GM18498 (cell line): ENCODE data around the gene GPR179.

Experiments
- ATAC-seq: cut with Tn5 transposase; IDR thresholded peaks from one replicate; pipeline ENCODE4 v1.9.1; 2021; ENCODE audit warnings: mild to moderate bottlenecking, moderate library complexity; ENCODE audit not compliant: unreplicated experiment

Gene GPR179, protein sequence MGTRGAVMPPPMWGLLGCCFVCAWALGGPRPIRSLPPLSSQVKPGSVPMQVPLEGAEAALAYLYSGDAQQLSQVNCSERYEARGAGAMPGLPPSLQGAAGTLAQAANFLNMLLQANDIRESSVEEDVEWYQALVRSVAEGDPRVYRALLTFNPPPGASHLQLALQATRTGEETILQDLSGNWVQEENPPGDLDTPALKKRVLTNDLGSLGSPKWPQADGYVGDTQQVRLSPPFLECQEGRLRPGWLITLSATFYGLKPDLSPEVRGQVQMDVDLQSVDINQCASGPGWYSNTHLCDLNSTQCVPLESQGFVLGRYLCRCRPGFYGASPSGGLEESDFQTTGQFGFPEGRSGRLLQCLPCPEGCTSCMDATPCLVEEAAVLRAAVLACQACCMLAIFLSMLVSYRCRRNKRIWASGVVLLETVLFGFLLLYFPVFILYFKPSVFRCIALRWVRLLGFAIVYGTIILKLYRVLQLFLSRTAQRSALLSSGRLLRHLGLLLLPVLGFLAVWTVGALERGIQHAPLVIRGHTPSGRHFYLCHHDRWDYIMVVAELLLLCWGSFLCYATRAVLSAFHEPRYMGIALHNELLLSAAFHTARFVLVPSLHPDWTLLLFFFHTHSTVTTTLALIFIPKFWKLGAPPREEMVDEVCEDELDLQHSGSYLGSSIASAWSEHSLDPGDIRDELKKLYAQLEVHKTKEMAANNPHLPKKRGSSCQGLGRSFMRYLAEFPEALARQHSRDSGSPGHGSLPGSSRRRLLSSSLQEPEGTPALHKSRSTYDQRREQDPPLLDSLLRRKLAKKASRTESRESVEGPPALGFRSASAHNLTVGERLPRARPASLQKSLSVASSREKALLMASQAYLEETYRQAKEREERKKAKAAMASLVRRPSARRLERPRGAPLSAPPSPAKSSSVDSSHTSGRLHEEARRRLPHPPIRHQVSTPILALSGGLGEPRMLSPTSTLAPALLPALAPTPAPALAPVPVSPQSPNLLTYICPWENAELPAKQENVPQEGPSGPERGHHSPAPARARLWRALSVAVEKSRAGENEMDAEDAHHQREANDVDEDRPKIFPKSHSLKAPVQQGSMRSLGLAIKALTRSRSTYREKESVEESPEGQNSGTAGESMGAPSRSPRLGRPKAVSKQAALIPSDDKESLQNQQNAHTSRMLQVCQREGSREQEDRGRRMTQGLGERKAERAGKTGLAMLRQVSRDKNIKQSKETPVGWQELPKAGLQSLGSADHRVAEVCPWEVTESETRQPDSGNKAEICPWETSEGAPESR (N-terminal part only)

DNA sequence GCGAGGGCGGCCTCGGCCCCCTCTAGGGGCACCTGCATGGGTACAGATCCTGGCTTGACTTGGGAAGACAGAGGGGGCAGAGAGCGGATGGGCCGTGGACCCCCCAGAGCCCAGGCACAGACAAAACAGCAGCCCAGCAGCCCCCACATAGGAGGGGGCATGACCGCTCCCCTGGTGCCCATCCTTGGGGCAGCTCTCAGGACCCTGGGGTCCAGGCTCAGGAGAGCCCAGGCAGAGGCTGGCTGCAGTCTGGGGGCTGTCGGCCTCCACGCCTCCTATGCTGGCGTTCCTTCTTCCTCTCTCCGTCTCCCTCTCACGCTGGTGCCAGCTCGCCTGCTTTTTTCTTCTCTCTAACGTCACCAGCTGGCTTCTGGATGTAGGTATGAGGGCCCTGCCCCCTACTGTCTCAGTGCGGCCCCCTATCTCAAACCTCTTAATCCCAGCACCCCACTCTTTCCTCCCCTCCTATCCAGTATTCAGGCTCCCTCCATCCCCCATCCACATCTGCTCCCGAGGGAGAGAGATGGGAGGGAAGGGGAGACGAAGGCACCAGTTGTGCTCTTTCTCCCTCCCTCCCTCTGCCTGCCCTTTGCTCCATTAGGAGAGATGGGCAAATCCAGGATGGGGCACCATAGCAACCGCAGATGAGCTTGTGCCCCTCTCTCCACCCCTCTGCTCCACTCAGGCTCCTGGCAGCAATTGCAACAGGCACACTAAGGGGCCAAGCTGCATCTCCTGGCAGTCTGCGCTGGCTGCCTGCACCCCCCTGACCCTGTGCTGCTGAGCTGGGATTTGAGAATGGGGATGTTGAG, at the start of gene GPR179:
Gene GPR179, minus strand, starts transcription at position 349 of the 812 bp plus-strand sequence. Its CDS starts 167 bp downstream, at position 182.
- no peak for ATAC-seq

GRCh38 chr17:38379448-38379847, 35.7 kb upstream of the GPR179 start:
- no peak for ATAC-seq

DNA sequence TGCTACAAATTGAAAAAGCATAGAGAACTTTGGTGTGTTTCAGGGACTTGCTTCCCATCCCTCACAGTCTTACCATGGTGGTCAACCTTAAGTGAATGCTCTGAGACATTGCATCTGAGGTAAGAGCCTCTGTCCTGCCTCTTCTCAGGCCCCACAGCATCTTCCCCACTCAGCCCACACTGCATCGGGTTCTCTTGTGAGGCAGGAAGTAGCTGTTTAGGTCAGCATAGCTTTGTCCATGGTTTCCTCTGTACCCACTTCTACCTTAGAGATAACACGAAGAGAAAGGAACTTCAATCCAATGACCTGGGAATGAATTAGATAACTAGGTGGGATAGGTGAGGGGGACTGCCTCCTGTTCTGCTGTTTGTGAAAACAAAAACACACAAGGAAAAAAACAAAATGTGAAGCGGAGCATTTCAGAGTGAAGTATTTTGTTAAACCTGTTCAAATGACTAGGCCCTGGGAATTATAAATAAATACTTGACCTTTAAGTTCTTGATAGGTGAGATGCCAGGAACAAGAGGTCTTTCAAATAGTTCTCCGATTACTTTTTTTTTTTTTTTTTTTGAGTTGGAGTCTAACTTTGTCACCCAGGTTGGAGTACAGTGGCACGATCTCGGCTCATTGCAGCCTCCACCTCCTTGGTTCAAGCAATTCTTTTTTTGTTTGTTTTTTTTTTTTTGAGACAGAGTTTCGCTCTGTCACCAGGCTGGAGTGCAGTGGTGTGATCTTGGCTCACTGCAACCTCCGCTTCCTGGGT, 25.5 kb upstream of the GPR179 start:
- no peak for ATAC-seq

DNA sequence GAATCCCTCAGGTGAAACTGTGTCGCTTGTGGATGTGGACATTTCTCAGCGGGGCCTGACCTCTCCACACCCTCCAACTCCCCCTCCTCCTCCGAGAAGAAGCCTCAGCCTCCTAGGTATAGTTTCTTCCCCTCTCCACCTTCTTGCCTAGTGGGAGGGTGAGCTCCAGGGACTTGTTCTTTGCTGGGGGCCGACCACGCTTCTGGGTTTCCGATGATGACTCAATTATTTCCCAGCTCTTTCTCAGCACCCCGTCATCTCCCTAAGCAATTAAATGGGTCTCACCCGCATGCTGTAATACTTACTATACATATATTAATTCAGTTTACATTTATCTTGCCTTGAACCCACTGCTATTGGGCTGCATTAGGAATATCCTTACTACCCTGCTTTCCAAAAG, 21.0 kb upstream of the GPR179 start:
- no peak for ATAC-seq

- no peak for ATAC-seq
Observed at GRCh38 chr17:38363016-38363415, 19.3 kb upstream of the GPR179 start.

DNA sequence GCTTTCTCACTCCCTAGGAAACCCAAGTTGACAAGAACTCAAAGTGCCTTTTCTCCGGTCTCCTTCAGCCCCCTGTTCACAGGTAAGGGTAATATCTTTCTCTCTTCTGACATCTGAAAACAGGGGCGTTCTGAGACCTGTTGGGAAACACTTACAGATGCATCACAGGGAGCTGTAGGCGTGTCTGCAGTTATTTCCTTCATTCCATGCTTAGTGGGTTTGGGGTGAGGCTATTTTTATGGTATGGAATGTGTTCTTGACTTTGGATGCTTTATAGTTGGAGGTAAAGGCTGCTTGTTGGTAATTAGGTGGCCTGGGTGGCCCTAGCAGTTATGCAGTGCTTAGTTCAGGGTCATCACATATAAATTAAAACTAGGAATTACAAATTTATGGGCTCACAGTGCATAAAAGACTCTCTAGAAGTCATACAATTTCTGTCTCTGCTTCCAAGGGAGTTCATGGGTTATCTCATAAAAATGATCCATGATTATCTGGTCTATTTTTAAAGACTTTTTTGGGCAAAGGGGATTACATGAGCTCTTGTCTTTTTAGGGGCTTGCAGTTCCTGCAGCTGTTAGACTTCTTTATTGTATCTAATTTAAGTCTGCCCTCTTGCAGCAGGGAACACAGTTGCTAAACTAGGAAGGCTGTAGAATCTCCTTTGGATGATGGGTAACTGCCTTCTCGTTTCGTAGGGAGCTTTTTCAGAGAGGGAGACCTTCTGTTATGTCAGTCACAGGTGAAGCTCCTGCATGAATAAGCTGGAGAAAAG, 18.1 kb upstream of the GPR179 start:
- no peak for ATAC-seq

GRCh38 chr17:38358586-38359513, 15.1 kb upstream of the GPR179 start:
- no peak for ATAC-seq

DNA sequence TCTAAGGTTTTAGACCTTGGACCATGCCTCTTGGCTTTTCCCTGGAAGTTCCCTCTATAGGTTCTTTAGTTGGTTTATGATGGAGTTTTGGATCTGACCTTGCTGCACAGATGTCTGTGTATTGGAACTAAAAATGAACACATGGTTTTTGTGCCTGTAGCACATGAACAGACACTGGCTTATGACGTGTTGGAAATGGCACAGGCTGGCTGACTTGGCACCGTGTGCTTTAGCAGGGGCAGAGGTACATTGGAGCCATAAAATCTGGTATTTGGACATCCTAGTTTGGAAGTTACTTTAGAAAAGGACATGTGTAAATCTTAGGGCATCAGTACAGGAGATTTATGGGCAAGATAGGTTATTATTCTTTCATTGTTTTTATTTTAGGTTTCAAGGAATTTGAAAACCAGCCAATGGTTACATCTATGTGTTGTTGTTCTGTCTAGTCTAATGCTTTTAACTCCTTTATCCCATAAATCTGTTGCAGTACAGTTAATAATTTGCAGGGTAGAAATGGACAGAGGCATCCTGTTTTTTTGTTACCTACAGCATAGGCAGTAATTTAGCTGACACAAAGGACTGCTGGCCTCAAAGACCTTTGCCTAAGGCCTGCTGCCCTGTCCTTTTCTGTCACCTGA, 13.8 kb upstream of the GPR179 start:
- no peak for ATAC-seq

- ATAC-seq = no peak
Observed at GRCh38 chr17:38355251-38355650, 11.5 kb upstream of the GPR179 start.

- no peak for ATAC-seq
Observed at GRCh38 chr17:38354466-38354865, 10.7 kb upstream of the GPR179 start.

- ATAC-seq = no peak
Observed at GRCh38 chr17:38353668-38354067, 9.9 kb upstream of the GPR179 start.

DNA sequence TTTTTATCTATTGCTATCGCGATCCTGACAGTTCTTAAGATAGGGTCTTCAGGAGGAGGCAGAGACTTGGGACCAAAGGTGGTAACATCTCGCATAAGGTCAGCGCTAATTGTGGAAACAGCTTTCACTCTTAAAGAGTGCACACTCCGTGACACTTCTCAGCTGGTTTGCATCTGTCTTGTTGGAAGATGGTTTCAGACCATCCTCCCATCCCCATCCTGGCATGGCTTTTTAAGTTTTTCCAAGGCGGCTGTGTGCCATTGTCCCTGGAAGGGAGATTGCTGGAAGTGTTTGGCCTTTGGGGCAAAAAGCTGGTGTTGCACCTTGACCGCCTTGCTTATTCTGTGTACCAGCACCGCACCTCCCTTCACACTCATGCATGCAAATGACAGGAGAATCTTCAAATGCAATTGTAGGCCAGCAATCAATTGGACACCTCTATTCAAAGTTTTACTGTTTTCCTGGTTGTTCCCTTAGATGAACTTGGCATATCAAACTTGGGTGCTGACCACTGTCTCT, 9.4 kb upstream of the GPR179 start:
- no peak for ATAC-seq

DNA sequence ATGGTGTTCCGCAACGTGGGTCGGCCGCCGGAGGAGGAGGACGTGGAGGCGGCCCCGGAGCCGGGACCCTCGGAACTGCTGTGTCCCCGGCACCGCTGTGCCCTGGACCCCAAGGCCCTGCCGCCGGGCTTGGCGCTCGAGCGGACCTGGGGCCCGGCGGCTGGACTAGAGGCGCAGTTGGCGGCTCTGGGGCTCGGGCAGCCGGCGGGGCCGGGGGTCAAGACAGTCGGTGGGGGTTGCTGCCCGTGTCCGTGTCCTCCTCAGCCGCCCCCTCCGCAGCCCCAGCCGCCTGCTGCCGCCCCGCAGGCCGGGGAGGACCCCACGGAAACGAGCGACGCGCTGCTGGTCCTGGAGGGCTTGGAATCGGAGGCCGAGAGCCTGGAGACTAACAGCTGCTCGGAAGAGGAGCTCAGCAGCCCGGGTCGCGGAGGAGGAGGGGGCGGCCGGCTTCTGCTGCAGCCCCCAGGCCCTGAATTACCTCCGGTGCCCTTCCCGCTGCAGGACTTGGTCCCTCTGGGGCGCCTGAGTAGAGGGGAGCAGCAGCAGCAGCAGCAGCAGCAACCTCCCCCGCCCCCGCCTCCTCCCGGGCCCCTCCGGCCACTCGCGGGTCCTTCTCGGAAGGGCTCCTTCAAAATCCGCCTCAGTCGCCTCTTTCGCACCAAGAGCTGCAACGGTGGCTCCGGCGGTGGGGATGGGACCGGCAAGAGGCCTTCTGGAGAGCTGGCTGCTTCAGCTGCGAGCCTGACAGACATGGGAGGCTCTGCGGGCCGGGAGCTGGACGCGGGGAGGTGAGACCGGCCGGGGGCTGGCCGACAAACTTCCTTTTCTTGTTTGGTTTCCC, 8.7 kb upstream of the GPR179 start:
- ATAC-seq = peak; percentile 13

DNA sequence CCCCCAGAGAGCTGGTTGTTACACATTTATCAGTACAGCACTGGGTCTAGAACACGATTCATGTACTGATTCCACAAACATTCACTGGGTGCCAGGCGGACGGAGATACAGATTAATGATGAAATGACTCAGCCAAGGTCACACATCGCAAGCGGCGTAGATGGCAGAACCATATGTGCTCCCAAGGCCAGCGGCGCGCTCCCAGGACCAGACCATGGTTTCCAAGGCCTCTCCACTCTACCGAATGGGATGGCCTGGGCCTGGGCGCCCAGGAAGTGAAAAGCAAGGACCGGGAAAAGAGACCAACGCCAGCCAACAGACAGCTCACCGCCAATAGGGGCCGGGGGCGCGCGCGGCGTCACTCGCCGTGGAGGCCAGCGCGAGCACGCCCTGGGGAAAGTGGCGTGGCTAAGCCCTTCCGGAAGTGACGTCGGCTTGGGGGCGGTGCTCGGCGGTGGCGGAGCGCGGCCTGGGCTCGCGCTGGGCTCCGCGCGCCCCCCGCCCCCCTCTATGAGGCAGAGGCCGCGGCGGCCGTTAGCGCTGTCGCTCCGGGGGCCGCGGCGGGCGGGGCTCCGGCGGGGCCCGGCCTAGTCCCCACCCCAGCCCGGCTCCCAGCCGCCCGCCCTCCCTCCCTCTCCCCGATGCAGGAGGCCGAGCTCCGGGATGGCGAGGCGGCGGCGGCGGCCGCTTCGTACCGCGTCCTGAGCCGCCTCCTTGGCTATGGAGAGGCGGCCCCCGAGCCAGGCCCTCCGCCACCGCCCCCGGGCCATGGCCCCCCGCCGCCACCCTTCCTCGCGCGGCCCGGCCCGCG, 7.9 kb upstream of the GPR179 start, which contains the start of gene SOCS7:
Gene SOCS7, plus strand, starts transcription at position 433 of the 811 bp plus-strand sequence. Its CDS starts 209 bp downstream, at position 642.
- peak; percentile 85 for ATAC-seq

GRCh38 chr17:38350035-38350434, 6.3 kb upstream of the GPR179 start:
- no peak for ATAC-seq
